Lung (tissue), 12 donors: Measurements from ENCODE around the gene ARFIP1. TPM values are rescaled to one million over a fixed set of nuclear protein-coding genes. Genes with fewer than 3 reads are reported as not detected.
"Not testable (repeated sequence)": the region's sequence is repeated elsewhere in the genome, so short reads cannot be mapped to it uniquely, and the experiment has no call there.

Experiments used
- ATAC-seq: fragments of 200-7000 bp; cut with Tn5 transposase; one replicate; pipeline ENCODE4 v1.9.1; 2020; ENCODE audit warnings: moderate number of reproducible peaks; ENCODE audit not compliant: insufficient read depth, low FRiP score
- DNase-seq, 3 donors: peaks; one replicate each; pipeline ENCODE4 v3.0.0-alpha.2; 2013 to 2017
- H3K27ac ChIP-seq, 2 donors: one replicate each; pipeline ENCODE4 v1.5.1; 2013; ENCODE audit warnings: mild to moderate bottlenecking in 2 of 2, moderate library complexity in 2 of 2, control low read depth in 1 of 2, inconsistent platforms in 1 of 2, low read depth in 1 of 2, low read length in 1 of 2
- H3K27me3 ChIP-seq, 3 donors: one replicate each; pipeline ENCODE4 v1.5.1; 2013; ENCODE audit warnings: low read length in 2 of 3; ENCODE audit not compliant: control insufficient read depth in 3 of 3, insufficient read depth in 3 of 3
- H3K36me3 ChIP-seq, 4 donors: one replicate each; pipeline ENCODE4 v1.5.1; 2013; ENCODE audit warnings: low read length in 4 of 4, mild to moderate bottlenecking in 1 of 4, moderate library complexity in 1 of 4; ENCODE audit not compliant: control insufficient read depth in 4 of 4, insufficient read depth in 4 of 4
- H3K4me1 ChIP-seq, 5 donors: one replicate each; pipeline ENCODE4 v1.5.1; 2013; ENCODE audit warnings: low read length in 5 of 5, mild to moderate bottlenecking in 2 of 5, moderate library complexity in 1 of 5; ENCODE audit not compliant: control insufficient read depth in 5 of 5, insufficient read depth in 5 of 5
- H3K4me3 ChIP-seq: one replicate; pipeline ENCODE4 v1.5.1; 2013; ENCODE audit warnings: mild to moderate bottlenecking, control low read depth, moderate library complexity
- H3K9ac ChIP-seq, 2 donors: one replicate each; pipeline ENCODE4 v1.5.1; 2013; ENCODE audit warnings: low read length in 2 of 2, control low read depth in 1 of 2; ENCODE audit not compliant: insufficient read depth in 1 of 2
- H3K9me3 ChIP-seq, 4 donors: one replicate each; pipeline ENCODE4 v1.5.1; 2013; ENCODE audit warnings: low read length in 3 of 4, mild to moderate bottlenecking in 1 of 4, moderate library complexity in 1 of 4; ENCODE audit not compliant: control insufficient read depth in 4 of 4, insufficient read depth in 3 of 4
- WGBS, 2 donors: extraction: QIAGEN DNeasy Blood & Tissue Kit; methylation state at CpG; one replicate each; pipeline ENCODE4 v1.1.7; 2013; 5-methylcytosine and 5-hydroxymethylcytosine counted together
- polyA plus RNA-seq, 2 donors: library from polyadenylated mRNA; stranded (reverse); fragments of 200-250 nt; gene quantifications; one replicate each; pipeline ENCODE4 v1.2.1, GENCODE V29; 2013
- total RNA-seq, 2 donors: library from RNA; depleted of rRNA in 1 of 2; stranded (reverse); fragments of >200 nt in 1 of 2; gene quantifications; one replicate each; pipeline ENCODE4 v1.2.1, GENCODE V29; 2014 to 2021
- TF ChIP-seq, protein P1 (sequence below): IDR thresholded peaks from 2 replicates; pipeline ENCODE4 v1.5.1; 2012; ENCODE audit warnings: mild to moderate bottlenecking; ENCODE audit errors: control extremely low read depth, extremely low read depth
- donor health status: control.
- donor health status: control.
- donor health status: Bipolar disorder and iron deficiency.
- donor health status: healthy.
- donor health status: DM: yes; HTN: yes; CAD: no.

ARFIP1 gene
- total and polyA plus RNA-seq, 4 donors = 20.9 to 65.8 (median 25.1) TPM

DNA sequence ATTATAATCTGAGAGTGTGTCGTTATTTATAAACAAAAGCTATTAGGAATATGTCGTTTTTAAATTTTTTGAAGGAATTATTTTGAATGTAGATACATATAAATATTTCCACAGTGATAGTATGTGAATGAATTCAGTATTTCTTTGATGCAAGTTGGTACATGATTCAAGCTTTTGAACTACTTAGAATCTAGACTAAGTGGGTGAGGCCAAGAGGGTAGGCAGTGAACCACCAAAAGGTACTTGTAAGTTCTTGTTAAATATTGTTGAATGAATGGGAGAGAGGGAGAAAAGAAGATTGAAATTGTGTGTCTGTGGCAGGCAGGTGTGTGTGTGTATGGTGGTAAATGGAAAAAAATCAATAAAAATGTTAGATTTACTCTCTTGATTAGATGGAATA, 69.6 kb downstream of the ARFIP1 start:
- DNase-seq (no peak), ATAC-seq (no peak)
- no peak overlapping the region for H3K27ac ChIP-seq

GRCh38 chr4:152850377-152850776, 70.6 kb downstream of the ARFIP1 start:
- ATAC-seq = peak; percentile 75
- 4 to 6% methylated on average over 4 of the region's 4 CpGs for WGBS, 2 donors

More for the DNA sequence above, 69.6 kb downstream of the ARFIP1 start:
- TF ChIP-seq, protein P1, sequence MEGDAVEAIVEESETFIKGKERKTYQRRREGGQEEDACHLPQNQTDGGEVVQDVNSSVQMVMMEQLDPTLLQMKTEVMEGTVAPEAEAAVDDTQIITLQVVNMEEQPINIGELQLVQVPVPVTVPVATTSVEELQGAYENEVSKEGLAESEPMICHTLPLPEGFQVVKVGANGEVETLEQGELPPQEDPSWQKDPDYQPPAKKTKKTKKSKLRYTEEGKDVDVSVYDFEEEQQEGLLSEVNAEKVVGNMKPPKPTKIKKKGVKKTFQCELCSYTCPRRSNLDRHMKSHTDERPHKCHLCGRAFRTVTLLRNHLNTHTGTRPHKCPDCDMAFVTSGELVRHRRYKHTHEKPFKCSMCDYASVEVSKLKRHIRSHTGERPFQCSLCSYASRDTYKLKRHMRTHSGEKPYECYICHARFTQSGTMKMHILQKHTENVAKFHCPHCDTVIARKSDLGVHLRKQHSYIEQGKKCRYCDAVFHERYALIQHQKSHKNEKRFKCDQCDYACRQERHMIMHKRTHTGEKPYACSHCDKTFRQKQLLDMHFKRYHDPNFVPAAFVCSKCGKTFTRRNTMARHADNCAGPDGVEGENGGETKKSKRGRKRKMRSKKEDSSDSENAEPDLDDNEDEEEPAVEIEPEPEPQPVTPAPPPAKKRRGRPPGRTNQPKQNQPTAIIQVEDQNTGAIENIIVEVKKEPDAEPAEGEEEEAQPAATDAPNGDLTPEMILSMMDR = no peak
- WGBS, 2 donors = 72 to 86% methylated on average over 2 of the region's 2 CpGs
- Histone ChIP-seq H3K4me3 (no peak overlapping the region), H3K9me3 (peaks cover 0 to 14% (median 5%) of the 10 kb centered on the region in 4 donors), H3K27me3 (no peaks in the 10 kb centered on the region), H3K36me3 (peaks cover 0 to 1% (median 0%) of the 10 kb centered on the region in 4 donors), H3K4me1 (peaks cover 0 to 12% (median 0%) of the 10 kb centered on the region in 5 donors), H3K9ac (no peak overlapping the region)

DNA sequence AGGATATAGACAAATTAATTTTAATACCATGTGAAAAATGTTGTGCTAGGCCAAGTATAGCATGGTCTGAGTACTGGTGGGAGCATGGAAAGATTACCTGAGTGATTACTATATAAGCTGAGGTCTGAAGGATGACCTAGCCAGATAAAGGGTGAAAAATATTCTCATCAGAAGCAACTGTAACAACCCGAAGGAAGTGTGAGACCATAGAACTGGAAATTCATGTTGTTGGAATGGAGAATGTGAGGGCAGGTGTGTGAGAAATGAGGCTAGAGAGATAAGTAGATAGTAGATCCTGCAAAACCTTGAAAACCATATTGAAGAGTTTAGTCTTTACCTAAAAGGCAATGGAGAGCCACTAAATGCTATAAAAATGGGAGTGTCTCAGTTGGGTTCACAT, 71.5 kb downstream of the ARFIP1 start:
- 85 to 86% methylated on average over 1 of the region's 1 CpG for WGBS, 2 donors
- Histone ChIP-seq H3K27me3 (no peaks in the 10 kb centered on the region), H3K9me3 (peaks cover 0 to 21% (median 6%) of the 10 kb centered on the region in 4 donors), H3K36me3 (peaks cover 0 to 1% (median 0%) of the 10 kb centered on the region in 4 donors), H3K9ac (no peak overlapping the region), H3K27ac (no peak overlapping the region), H3K4me1 (peaks cover 0 to 12% (median 6%) of the 10 kb centered on the region in 5 donors), H3K4me3 (no peak overlapping the region)
- ATAC-seq (no peak), DNase-seq (no peak)
- TF ChIP-seq, protein P1 = no peak

More at GRCh38 chr4:152850377-152850776, 70.6 kb downstream of the ARFIP1 start:
- no peak overlapping the region for H3K9ac ChIP-seq
- no peak overlapping the region for H3K27ac ChIP-seq
- no peak overlapping the region for H3K4me3 ChIP-seq
- DNase-seq = peak in 1 of 3 donors; percentile 22
- peaks cover 0 to 1% (median 0%) of the 10 kb centered on the region in 4 donors for H3K36me3 ChIP-seq
- H3K9me3 ChIP-seq = peaks cover 0 to 17% (median 6%) of the 10 kb centered on the region in 4 donors
- peaks cover 0 to 12% (median 3%) of the 10 kb centered on the region in 5 donors for H3K4me1 ChIP-seq
- TF ChIP-seq, protein P1 = no peak
- no peaks in the 10 kb centered on the region for H3K27me3 ChIP-seq

GRCh38 chr4:152853293-152853692, 73.5 kb downstream of the ARFIP1 start:
- no peak overlapping the region for H3K4me3 ChIP-seq
- H3K36me3 ChIP-seq = no peaks in the 10 kb centered on the region
- DNase-seq (no peak), ATAC-seq (no peak)
- H3K9me3 ChIP-seq = peaks cover 0 to 21% (median 6%) of the 10 kb centered on the region in 4 donors
- no peak overlapping the region for H3K9ac ChIP-seq
- peaks cover 0 to 12% (median 6%) of the 10 kb centered on the region in 5 donors for H3K4me1 ChIP-seq
- WGBS, 2 donors = 100% methylated on average over 2 of the region's 2 CpGs
- no peak overlapping the region for H3K27ac ChIP-seq
- TF ChIP-seq, protein P1 = no peak
- H3K27me3 ChIP-seq = no peaks in the 10 kb centered on the region

- H3K27ac ChIP-seq, H3K36me3 ChIP-seq, H3K4me3 ChIP-seq, H3K9ac ChIP-seq, DNase-seq, ATAC-seq, H3K27me3 ChIP-seq: not testable (repeated sequence)
- 94 to 95% methylated on average over 5 of the region's 5 CpGs for WGBS, 2 donors
- Histone ChIP-seq H3K9me3 (peaks cover 0 to 21% (median 6%) of the 10 kb centered on the region in 4 donors), H3K4me1 (peaks cover 0 to 12% (median 6%) of the 10 kb centered on the region in 5 donors)
Observed at GRCh38 chr4:152854016-152854415, 74.3 kb downstream of the ARFIP1 start.
